Nephron progenitor cell (in vitro differentiated cells): ENCODE results near the gene LCK.

Experiments used
- DNase-seq: peaks from one replicate; pipeline ENCODE4 v3.0.0; 2021
- H3K27ac Mint-ChIP-seq: 2 replicates; pipeline ENCODE4 v1.8.0; 2021; ENCODE audit warnings: mild to moderate bottlenecking, moderate library complexity, mixed read lengths
- H3K27me3 Mint-ChIP-seq: 2 replicates; pipeline ENCODE4 v1.8.0; 2021; ENCODE audit warnings: mild to moderate bottlenecking, low read depth, mixed read lengths; ENCODE audit not compliant: poor library complexity
- H3K36me3 Mint-ChIP-seq: 2 replicates; pipeline ENCODE4 v1.8.0; 2021; ENCODE audit warnings: low read depth, mixed read lengths
- H3K4me1 Mint-ChIP-seq: 2 replicates; pipeline ENCODE4 v1.8.0; 2021; ENCODE audit warnings: mixed read lengths
- H3K4me3 Mint-ChIP-seq: 2 replicates; pipeline ENCODE4 v1.8.0; 2021; ENCODE audit warnings: mild to moderate bottlenecking, moderate library complexity, mixed read lengths
- H3K9me3 Mint-ChIP-seq: 2 replicates; pipeline ENCODE4 v1.8.0; 2021; ENCODE audit warnings: mild to moderate bottlenecking, moderate library complexity, mixed read lengths
- TF ChIP-seq, protein P1 (sequence below): fragments of 200-600 bp; sonication (generic); IDR thresholded peaks from 2 replicates; pipeline ENCODE4 v1.5.0; 2021; ENCODE audit warnings: antibody characterized with exemption

LCK gene

GRCh38 chr1:32221980-32222755 lies 28.9 kb upstream of the LCK start, which contains the start of the genes EIF3I and TMEM234:
EIF3I (plus strand) TSS chr1:32222407; CDS start chr1:32222442, 35 bp downstream.
TMEM234 (minus strand) TSS chr1:32222353; CDS start chr1:32222322, 31 bp downstream.
- DNase-seq, result peak; percentile 91
- Mint-ChIP-seq H3K27me3 (no peaks in the 10 kb centered on the region), H3K4me1 (peaks cover 48% of the 10 kb centered on the region), H3K27ac (peak within 1 kb of the TSS; percentile 95), H3K9me3 (no peaks in the 10 kb centered on the region), H3K36me3 (peaks cover 38% of the 10 kb centered on the region), H3K4me3 (peak within 1 kb of the TSS; percentile 96)
- TF ChIP-seq, protein P1, sequence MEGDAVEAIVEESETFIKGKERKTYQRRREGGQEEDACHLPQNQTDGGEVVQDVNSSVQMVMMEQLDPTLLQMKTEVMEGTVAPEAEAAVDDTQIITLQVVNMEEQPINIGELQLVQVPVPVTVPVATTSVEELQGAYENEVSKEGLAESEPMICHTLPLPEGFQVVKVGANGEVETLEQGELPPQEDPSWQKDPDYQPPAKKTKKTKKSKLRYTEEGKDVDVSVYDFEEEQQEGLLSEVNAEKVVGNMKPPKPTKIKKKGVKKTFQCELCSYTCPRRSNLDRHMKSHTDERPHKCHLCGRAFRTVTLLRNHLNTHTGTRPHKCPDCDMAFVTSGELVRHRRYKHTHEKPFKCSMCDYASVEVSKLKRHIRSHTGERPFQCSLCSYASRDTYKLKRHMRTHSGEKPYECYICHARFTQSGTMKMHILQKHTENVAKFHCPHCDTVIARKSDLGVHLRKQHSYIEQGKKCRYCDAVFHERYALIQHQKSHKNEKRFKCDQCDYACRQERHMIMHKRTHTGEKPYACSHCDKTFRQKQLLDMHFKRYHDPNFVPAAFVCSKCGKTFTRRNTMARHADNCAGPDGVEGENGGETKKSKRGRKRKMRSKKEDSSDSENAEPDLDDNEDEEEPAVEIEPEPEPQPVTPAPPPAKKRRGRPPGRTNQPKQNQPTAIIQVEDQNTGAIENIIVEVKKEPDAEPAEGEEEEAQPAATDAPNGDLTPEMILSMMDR, result no peak

GRCh38 chr1:32223683-32224082 lies 27.4 kb upstream of the LCK start:
- H3K36me3 Mint-ChIP-seq, result peaks cover 45% of the 10 kb centered on the region
- H3K9me3 Mint-ChIP-seq, result no peaks in the 10 kb centered on the region

DNA sequence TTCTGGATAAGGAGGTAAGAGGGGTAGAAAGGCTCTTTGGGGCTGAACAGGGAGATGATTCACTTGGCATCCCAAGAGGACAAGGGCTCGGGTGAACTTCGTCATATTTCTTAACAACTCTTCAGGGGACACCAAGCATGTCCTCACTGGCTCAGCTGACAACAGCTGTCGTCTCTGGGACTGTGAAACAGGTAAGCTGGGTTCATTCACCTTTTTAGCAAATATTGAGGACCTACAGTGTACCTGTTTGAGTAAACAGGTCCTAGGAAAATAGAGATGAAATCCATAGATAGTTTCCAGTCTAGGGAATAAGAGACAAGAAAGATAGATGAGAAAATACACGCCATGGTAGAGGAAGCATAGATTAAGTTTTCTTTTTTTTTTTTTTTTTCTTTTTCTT lies 26.8 kb upstream of the LCK start:
- Mint-ChIP-seq H3K4me1 (peaks cover 48% of the 10 kb centered on the region), H3K27ac (peak overlapping the region; percentile 54), H3K27me3 (no peaks in the 10 kb centered on the region), H3K4me3 (peak overlapping the region; percentile 72), H3K9me3 (no peaks in the 10 kb centered on the region), H3K36me3 (peaks cover 49% of the 10 kb centered on the region)
- no peak for DNase-seq
- TF ChIP-seq, protein P1, result no peak

More at GRCh38 chr1:32223683-32224082, 27.4 kb upstream of the LCK start:
- Mint-ChIP-seq H3K4me1 (peaks cover 48% of the 10 kb centered on the region), H3K4me3 (peak overlapping the region; percentile 96), H3K27ac (peak overlapping the region; percentile 54), H3K27me3 (no peaks in the 10 kb centered on the region)
- no peak for DNase-seq
- TF ChIP-seq, protein P1, result no peak

- Mint-ChIP-seq H3K9me3 (no peaks in the 10 kb centered on the region), H3K4me1 (peaks cover 6% of the 10 kb centered on the region), H3K4me3 (no peak overlapping the region), H3K27me3 (no peaks in the 10 kb centered on the region), H3K36me3 (peaks cover 44% of the 10 kb centered on the region), H3K27ac (peak overlapping the region; percentile 88)
- TF ChIP-seq, protein P1, result no peak
- DNase-seq, result no peak
Observed at GRCh38 chr1:32228771-32229170, 22.3 kb upstream of the LCK start.

DNA sequence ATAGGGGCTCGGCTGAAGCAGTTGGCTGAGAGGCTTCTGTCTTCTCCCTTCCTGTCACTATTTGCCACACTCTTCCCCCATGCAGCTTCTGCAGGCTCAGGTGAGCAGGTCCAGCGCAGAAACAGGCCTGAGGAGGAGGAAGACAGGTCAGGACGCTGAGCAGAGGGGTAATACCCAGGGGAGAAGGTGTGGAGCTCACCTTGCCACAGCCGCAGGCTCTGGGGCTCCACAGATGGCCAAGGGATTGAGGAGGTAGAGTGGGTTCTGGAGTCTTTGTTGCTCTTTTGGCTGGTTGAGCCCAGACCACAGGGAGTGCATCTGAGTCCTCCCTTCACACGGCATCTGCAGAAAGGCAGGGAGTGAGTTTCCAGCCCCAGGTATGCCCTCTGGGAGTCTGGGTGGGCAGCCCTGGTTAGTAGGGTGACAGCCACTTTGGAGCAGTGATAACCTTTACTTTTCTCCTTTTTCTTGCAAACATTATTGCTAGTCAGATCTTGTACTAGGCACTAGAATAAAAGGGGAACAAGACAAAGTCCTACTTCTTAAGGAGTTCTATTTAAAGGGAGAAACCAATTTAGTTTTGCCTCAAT lies 19.1 kb upstream of the LCK start:
- Mint-ChIP-seq H3K4me3 (no peak overlapping the region), H3K27me3 (no peaks in the 10 kb centered on the region), H3K4me1 (peaks cover 7% of the 10 kb centered on the region), H3K9me3 (no peaks in the 10 kb centered on the region), H3K27ac (no peak overlapping the region), H3K36me3 (peaks cover 32% of the 10 kb centered on the region)
- TF ChIP-seq, protein P1, result no peak
- no peak for DNase-seq
